ENCODE data around the gene PATL2.
A peak's percentile ranks its signal among the peaks of the same experiment; 100 is the strongest.

PATL2 gene

GRCh38 chr15:44682809-44683682, 28.1 kb downstream of the PATL2 start:
- peak; percentile 70 for DNase-seq

GRCh38 chr15:44682211-44682610, 28.9 kb downstream of the PATL2 start:
- DNase-seq = no peak

DNA sequence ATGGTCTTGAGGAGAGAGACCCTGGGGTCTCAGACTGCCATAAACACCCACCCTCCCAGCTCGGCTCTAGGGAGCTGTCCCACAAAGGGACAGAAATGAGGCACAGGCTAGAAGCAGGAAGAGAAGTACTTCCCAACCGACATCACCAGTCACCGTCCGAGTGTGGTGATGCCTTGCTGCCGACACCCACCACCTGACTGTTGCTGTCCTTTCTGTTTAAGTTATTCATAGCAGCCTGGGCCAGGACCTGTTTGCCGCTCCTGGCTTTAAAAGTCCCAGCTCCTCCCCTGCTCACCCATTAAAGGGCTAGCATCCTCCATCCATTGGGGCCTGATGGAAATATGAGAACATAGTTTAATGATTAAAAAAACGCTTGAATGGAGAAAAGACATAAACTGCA, 34.4 kb downstream of the PATL2 start:
- DNase-seq = no peak

GRCh38 chr15:44675911-44676310, 35.2 kb downstream of the PATL2 start:
- no peak for DNase-seq

DNA sequence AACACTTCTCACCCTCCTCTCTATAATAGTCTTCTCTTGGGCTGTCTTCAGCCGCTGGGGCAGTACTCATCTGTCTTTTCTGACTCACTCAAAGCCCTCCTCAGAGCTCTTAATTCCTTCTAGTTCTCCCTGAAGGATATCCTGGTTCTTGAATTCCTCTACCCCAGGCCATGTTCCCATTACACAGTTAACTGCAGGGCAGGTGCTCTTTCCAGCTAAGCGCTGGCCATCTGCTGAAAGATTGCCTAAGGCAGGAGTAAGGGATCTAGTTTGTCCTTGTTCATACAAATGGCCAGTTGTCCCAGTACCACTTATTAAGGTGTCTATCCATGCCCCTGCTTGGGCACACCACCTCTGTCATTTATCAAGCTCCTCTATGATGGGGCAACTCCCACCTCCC, 37.5 kb downstream of the PATL2 start:
- DNase-seq = peak; percentile 59

DNA sequence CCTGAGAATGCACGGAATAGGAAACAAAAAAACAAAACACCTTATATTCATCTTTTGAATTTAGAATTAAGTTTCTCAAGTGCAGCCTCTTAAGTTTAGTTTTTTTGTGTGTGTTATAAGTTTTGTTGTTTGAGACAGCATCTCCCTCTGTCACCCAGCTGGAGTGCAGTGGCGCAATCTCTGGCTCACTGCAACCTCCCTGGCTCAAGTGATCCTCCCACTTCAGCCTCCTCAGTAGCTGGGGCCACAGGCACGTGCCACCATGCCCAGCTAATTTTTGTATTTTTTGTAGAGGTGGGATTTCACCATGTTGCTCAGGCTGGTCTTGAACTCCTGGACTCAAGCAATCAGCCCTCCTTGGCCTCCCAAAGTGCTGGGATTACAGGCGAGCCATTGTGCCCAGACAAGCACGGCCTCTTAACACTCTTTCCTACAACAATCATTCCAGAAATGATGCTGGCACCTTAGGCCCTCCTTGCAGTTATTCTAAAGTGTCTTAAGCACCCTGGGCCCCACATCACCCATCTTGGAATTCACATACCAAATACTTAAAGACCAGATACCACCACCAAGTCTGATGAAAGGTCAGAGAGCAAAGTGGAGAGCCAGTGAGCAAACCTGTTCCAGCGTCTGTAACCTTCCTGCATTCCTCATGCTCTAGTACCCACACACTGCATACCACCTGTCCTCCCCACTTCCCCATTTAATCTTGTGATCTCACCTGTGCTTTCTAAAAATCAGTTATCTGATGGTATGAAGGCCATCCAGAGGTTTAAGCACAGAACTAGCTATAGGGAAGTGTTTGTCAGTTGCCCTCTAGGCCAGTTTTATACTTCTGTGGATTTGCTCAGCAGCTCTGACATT, 40.8 kb downstream of the PATL2 start:
- peak; percentile 80 for DNase-seq

- DNase-seq = no peak
These were observed 42.2 kb downstream of the PATL2 start for GRCh38 chr15:44668921-44669320.

GRCh38 chr15:44667039-44667360, 44.1 kb downstream of the PATL2 start:
- DNase-seq = no peak

DNA sequence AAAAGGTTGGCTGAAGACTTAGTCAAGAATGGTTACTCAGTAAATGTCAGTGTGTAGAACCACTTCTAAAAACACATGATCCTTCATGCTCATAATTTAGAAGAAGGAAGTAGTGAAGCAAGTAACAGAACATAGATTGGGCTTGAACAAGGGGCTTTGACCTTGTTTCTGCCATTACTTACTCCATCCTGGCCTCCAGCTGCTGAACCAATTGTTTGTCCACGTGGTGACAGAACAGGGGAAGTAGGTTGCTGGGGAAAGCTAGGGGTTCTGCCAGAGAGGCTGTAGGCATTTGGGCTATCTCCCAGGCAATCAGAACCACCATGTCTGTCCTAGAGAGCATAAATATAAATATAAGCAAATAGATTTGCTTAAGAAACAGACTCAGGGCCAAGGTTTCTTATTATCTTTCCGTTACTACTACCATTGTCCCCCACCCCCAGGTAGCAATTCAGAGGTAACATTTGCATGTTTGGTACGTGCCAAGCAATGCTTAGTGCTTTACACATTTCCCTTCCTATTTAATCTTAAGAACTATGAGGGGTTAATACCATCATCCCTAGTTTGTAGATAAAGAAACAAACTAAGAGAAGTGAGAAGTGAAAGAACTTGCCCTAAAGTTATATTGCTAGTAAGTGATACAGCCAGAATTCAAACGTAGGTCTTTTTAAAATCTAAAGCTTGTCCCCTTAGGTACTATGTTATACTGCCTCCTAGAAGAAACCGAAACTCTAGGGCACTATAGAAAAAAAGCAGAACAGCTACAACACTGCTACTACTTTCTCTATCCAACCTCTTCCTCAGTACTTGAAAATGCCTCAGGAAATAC, 44.7 kb downstream of the PATL2 start:
- no peak for DNase-seq

DNA sequence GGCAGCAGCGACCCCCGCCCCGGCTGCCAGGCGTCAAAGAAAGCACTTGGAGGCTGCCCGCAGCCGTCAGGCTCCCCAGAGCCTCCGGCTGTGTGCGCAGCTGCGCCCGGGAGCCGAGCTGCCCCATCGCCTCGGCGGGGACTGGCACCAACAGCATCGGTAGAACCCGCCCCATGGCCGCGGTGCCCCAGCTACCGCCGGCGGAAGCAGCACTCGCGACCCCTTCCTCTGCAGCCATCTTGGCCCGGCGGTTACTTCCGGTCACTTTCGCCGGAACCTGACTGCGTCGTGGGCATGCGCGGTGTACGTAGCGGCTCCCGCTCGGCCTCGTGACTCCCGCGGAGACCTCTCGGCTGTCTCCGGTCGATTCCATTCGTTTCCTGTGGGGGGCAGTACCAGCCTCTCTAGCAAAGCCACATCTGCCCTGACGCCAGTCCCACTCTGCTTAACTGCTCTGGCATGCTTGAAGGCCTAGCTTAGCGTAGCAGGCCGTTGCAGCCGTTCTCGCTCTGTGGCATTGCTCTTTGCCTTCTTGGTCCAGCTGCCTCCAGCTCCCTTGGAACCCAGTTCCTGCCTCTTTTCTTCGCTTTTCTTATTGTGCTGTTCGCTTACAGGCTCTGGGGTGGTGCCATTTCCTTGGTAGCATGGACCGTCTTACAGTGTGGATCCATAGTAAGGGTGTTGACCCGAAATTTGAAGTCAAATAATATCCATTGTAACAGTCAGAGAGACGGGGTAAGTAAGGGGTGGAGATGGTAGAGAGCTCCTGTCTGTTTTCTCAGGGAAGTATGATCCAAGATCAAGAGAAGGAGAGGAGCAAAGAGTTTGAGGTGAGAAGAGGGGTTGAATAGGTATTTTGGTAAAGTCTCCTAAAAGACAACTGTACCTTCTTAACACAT, 47.5 kb downstream of the PATL2 start, which contains the start of gene SPG11:
SPG11 (minus strand) TSS at position 253 of the 899 bp plus-strand sequence; CDS start at position 238, 15 bp downstream.
- DNase-seq = peak; percentile 99

DNA sequence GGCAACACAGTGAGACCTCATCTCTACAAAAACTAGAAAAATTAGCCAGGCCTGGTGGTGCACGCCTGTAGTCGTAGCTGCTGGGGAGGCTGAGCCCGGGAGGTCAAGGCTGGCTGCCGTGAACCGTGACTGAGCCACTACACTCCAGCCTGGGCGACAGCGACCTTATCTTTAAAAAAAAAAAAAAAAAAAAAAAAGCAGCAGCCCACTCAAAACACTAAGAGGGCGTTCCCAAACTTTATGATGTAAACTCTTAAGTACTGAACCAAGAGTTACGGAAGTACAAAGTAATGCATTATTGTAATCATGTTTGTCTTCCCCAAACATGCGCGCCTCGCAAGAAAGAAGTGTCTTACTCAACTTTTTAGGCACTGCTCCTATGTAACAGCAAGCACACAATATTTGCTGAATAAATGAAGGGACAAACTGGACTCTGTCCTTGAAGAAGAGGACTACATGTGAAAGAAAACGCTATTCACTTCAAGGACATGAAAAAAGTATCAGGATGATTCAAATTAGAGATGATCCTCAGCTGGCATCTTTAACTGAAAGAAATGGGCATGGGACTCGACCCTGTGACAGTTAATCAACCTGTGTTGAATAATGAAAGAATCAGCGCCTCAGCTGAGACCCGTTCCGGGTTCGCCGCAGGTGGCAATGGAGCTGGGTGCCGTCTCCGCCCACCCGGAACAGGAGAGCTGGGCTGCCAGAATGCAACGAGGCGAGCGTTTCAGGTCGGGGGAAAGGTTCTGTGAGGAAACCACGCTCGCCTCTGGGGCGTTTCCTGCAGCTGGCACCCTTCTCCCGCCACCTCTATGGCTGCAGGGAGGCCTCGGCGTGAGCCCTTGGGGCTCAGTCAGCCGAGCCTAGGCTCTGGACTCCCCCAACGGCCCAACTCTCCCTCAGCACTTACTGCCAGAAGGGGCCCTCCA, 48.4 kb downstream of the PATL2 start:
- DNase-seq = peak; percentile 78

DNA sequence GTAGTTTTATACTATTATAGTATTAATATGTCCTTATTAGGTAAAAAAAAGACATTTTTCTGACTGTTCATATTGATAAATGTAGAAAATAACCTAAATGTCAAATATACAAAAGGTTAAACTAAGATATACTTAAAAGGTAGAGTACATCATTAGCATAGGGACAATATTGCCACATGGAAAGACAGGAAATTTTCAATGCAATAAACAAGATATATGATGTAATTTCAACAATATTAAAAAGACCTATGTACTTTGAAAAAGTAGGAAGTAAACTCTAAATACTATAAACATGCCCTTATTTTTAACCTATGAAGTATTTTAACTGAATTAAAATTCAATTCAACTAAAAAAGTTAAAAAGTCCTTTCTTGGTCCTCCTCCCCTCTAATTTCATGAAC, 49.5 kb downstream of the PATL2 start:
- DNase-seq = no peak

DNA sequence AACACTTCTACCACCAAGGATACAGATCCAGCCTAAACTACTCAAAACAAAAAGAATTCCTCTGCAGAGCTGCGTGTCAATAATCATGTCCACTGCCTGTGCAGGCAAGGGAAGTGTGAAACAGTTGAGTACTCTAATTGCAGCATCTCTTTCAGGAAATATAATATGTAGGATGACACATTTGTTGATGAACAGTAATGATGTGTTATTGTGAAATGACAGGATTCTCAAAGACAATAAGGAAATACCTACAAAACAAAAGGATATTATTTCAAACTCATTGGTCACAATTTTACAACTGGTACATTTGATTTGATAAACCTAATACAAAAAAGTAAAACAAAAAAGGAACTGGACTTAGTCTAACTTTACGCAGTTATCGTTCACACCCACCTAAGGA, 52.1 kb downstream of the PATL2 start:
- no peak for DNase-seq

- no peak for DNase-seq
These were observed 53.7 kb downstream of the PATL2 start for GRCh38 chr15:44657378-44657777.

DNA sequence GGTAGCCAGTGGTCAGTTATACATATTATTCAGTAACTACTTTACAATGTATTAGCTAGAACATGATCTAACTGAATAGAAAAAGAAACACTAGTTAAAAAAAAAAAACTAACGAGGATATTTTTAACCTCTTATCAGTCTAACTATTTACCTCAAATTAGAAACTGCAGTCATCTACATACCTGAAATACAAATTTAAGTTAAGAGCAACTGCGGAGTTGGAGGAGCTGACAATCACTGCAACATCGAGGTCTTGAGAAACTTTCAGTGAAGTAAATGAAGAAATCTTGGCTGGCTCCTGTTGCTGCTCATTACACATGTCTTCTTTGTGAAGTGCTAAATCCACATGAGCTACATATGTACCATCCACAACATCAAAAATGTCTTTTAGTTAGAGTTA, 54.2 kb downstream of the PATL2 start:
- DNase-seq = no peak

DNA sequence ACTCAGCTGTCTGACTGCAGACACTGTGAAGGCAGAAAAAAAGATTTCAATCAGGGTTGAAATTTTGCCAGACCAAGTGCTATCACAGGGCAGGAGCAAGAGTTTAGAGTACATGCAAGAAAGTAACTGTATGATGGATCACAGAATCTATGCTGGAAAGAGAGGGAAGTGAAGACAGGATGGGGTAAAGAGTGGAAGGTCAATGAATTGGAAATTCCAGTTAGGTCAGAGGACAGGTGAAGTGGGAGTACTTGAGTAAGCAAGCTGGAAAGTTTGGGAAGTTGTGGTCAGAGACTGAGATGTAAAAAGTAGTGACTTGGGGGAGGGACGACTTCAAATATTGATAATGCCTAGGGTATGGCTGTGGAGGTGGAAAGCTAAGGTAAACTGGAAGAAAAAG, 54.8 kb downstream of the PATL2 start:
- no peak for DNase-seq

DNA sequence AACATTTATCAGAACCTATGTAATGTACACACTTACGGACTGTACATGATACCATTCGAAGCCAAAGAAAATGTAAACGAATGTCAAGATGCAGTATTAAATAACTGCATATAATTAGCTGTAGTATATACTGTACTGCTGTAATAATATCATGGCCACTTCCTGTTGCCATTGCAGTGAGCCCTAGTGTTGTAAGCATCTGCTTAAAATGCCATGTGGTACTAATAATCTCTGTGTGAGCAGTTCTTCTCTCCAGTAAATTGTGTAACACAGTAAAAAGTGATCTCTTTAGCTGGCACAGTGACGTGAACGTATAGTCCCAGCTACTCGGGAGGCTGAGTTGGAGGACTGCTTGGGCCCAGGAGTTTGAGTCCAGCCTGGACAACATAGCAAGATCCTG, 56.3 kb downstream of the PATL2 start:
- DNase-seq = no peak

GRCh38 chr15:44647637-44648036, 63.5 kb downstream of the PATL2 start:
- DNase-seq = no peak

- no peak for DNase-seq
These were observed 64.1 kb downstream of the PATL2 start for GRCh38 chr15:44647036-44647435.

- no peak for DNase-seq
These were observed 64.7 kb downstream of the PATL2 start for GRCh38 chr15:44646460-44646859.

DNA sequence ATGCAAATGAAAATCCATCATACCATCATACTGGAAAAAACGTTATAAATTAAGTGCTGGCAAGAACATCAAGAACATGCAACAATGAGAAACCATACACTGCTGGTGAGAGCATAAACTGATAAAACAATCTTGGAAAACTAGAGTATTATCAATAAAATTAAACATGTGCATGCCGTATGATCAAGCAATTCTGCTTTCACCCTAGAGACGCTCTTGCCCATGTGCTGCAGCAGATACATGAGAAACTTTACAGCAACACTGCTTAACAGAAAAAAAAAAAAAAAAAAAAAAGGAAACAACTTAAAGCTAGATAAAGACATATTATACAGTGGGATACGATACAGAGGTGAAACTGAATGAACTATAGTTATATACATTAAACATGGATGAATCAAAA, 69.5 kb downstream of the PATL2 start:
- no peak for DNase-seq
